ENCODE results near the gene ERBB4.
"Not testable (repeated sequence)": the region's sequence is repeated elsewhere in the genome, so short reads cannot be mapped to it uniquely, and the experiment has no call there.

ERBB4 gene

GRCh38 chr2:211617803-211618202 is 920.8 kb downstream of the ERBB4 start:
- no peak for TF ChIP-seq POLR2A (IDR thresholded peaks at IDR 0.05; ENCODE audit: low read depth, low read length)
- no peak for FAIRE-seq
- no peak for DNase-seq (ENCODE audit: insufficient read length, low spot score)

- no peak for TF ChIP-seq POLR2A (IDR thresholded peaks at IDR 0.05; ENCODE audit: low read depth, low read length)
- FAIRE-seq (peak; percentile 68), DNase-seq (ENCODE audit: insufficient read length, low spot score) (no peak)
Measured at GRCh38 chr2:211611621-211612020, 927.0 kb downstream of the ERBB4 start.

DNA sequence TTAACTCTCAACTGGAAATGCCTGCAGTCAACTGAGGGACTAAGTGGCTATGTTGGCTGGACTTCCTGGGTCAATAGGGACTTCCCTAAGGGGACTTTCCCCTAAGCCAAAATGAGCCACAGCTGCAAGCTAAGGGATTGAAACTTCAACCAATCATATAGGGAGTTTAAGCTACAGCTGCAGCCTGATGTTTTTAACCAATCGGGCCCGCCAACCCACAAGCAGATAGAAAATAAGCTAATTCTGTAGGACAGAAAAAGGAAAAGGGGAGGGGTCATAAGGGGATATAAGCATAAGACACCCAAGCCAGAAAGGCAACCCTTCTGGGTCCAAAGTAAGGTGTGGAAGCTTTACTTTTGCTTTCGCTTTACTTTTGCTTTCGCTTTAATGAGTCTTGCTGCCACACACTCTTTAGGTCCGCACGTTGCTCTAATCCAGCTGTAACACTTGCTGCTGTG is 927.5 kb downstream of the ERBB4 start:
- TF ChIP-seq POLR2A (IDR thresholded peaks at IDR 0.05; ENCODE audit: low read depth, low read length): no peak
- peak; percentile 2 for DNase-seq (ENCODE audit: insufficient read length, low spot score)
- FAIRE-seq: peak; percentile 97

DNA sequence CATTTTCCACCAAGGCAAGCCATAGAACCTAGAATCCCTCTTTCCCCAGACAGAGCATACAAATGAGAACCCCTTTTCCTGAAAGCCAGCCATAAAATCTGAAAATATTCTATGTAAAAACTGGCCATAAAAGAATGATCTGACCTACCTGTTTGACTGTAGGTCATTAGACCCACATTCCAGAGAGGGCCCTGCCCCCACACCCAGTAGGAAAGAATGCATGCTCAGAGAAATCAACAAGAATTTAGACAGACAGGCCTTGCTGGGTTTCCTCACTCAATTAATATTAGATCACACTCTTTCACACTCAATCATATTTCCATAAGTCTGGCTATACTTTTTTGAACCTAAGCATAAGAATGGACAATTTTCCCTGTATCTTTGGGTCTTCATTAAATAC is 929.5 kb downstream of the ERBB4 start:
- no peak for FAIRE-seq
- no peak for TF ChIP-seq POLR2A (IDR thresholded peaks at IDR 0.05; ENCODE audit: low read depth, low read length)
- DNase-seq (ENCODE audit: insufficient read length, low spot score): no peak

DNA sequence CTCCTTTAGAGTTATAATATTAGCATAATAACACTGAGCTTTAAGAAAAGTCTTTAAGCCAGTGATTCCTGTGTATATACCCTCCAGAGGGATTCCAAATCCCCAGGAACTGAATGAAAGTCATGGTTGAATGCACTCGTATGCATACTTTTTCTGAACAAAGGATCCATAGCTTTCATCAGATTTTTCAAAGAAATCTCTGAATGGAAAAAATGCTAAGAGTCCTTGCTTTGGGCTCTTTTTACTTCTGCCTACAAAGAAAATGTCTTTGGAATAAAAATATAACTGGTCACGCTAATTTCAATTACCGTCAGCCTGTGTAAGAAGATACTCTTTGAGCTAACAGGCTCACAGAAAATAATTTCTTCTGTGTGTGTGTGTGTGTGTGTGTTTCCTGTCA is 939.5 kb downstream of the ERBB4 start:
- no peak for FAIRE-seq
- TF ChIP-seq POLR2A (IDR thresholded peaks at IDR 0.05; ENCODE audit: low read depth, low read length): no peak
- DNase-seq (ENCODE audit: insufficient read length, low spot score): no peak

DNA sequence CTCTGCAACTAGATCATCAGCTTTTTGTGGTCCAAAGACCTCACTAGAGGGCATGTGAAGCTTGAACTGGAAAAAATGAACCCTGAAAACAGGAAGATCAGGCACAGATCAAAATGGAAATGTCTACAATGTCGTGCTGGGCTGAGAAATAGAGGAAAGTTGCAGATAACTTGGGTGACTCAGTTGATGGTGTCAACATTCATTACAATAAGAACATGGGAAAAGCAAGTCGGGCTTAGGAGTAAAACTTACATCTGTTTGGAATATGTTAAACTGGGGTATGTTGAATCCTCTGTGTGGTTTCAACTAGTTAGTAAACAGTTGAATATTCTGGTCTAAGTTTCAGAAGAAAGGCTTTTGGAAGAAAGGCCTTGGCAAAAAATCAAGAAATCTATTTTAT is 940.4 kb downstream of the ERBB4 start:
- no peak for TF ChIP-seq POLR2A (IDR thresholded peaks at IDR 0.05; ENCODE audit: low read depth, low read length)
- no peak for FAIRE-seq
- DNase-seq (ENCODE audit: insufficient read length, low spot score): no peak

- not testable (repeated sequence) for DNase-seq (ENCODE audit: insufficient read length, low spot score); FAIRE-seq
Measured at GRCh38 chr2:211592006-211592405, 946.6 kb downstream of the ERBB4 start.

GRCh38 chr2:211591426-211591825 is 947.2 kb downstream of the ERBB4 start:
- DNase-seq (ENCODE audit: insufficient read length, low spot score): no peak
- no peak for FAIRE-seq
- TF ChIP-seq POLR2A (IDR thresholded peaks at IDR 0.05; ENCODE audit: low read depth, low read length): no peak

DNA sequence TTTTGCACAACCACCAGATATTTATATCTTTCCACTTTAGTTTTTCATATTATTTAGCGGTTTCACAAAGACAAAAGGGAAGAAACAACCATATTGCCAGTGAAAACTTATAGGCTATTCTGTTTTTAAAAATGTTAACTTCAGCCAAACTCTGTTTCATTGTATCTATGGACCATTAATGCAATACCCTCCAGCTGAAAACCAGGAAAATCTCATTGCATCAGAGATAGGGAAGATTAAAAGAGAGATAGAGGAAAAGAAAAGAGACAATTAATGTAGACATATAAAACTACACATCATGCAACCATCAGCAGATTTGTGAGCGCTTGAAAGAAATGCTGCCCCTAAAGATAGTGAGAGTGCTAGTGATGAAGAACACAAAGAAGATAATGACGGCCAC is 970.2 kb downstream of the ERBB4 start:
- no peak for DNase-seq (ENCODE audit: insufficient read length, low spot score)
- TF ChIP-seq POLR2A (IDR thresholded peaks at IDR 0.05; ENCODE audit: low read depth, low read length): no peak
- no peak for FAIRE-seq

DNA sequence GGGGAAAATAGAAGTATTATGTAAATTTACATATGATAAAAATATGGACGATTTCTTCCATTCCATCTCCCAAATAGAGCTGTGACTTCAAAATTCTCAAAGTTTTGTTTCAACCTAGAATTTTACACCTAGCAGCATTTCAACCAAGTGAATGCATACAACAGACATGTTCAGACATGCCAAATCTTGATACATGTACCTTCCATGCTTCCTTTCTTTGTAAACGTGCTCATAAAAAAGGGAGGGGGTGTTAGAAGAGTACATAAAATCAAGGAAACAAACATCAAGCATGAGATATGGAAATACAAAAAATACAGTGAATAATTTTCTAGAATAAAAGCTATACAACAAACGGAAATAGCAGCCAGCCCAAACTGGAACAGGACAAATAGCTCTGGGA is 974.2 kb downstream of the ERBB4 start:
- TF ChIP-seq POLR2A (IDR thresholded peaks at IDR 0.05; ENCODE audit: low read depth, low read length): no peak
- FAIRE-seq (no peak), DNase-seq (ENCODE audit: insufficient read length, low spot score) (no peak)

DNA sequence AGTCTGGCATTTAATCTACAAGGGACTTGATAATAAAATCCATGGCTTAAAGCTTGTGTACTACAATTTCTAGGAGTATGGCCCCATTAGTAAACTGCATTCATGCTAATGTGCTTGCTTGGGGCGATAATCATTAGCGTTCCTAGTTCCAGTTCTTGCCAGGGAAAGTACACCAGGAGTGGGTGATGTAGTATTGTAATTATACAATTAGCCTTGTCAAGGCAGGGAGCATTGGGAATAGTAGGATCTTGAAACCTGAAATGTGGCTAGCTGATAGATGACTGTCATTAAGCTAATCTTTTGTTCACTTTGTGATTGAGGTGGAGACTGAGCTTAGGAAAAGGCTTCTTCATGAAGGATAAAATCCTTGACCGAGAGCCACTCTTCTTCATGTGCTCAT is 993.0 kb downstream of the ERBB4 start:
- DNase-seq (ENCODE audit: insufficient read length, low spot score) (no peak), FAIRE-seq (no peak)
- TF ChIP-seq POLR2A (IDR thresholded peaks at IDR 0.05; ENCODE audit: low read depth, low read length): no peak

GRCh38 chr2:211534632-211535031 is 1004.0 kb downstream of the ERBB4 start:
- no peak for FAIRE-seq
- no peak for DNase-seq (ENCODE audit: insufficient read length, low spot score)
- no peak for TF ChIP-seq POLR2A (IDR thresholded peaks at IDR 0.05; ENCODE audit: low read depth, low read length)

DNA sequence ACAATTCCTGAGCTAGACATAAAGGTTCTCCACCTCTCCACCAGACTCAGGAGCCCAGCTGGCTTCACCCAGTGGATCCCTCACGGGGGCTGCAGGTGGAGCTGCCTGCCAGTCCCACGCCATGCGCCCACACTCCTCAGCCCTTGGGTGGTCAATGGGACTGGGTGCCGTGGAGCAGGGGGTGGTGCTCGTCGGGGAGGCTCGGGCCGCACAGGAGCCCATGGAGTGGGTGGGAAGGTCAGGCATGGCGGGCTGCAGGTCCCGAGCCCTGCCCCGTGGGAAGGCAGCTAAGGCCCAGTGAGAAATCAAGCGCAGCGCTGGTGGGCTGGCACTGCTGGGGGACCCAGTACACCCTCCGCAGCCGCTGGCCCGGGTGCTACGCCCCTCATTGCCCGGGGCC is 1014.4 kb downstream of the ERBB4 start:
- DNase-seq (ENCODE audit: insufficient read length, low spot score); FAIRE-seq: not testable (repeated sequence)

GRCh38 chr2:211516537-211516936 is 1022.1 kb downstream of the ERBB4 start:
- DNase-seq (ENCODE audit: insufficient read length, low spot score) (no peak), FAIRE-seq (no peak)
- no peak for TF ChIP-seq POLR2A (IDR thresholded peaks at IDR 0.05; ENCODE audit: low read depth, low read length)

DNA sequence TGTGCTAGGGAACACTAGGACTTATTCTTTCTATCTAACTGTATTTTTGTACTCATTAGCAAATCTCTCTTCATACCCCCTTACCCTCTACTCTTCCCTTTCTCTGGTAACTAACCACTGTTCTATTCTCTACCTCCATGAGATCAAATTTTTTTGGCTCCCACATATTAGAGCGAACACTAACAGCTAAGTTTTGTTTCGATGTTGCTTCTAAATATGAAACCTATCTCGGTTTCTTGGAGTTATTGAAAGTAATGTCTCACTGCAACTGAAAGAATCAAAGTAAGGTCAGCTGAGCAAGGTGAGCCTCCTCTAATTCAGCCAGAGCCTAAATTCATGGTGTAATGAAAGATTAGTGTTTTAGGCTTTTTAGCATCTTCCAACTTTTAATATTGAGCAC is 1024.6 kb downstream of the ERBB4 start:
- no peak for DNase-seq (ENCODE audit: insufficient read length, low spot score)
- no peak for TF ChIP-seq POLR2A (IDR thresholded peaks at IDR 0.05; ENCODE audit: low read depth, low read length)
- no peak for FAIRE-seq

DNA sequence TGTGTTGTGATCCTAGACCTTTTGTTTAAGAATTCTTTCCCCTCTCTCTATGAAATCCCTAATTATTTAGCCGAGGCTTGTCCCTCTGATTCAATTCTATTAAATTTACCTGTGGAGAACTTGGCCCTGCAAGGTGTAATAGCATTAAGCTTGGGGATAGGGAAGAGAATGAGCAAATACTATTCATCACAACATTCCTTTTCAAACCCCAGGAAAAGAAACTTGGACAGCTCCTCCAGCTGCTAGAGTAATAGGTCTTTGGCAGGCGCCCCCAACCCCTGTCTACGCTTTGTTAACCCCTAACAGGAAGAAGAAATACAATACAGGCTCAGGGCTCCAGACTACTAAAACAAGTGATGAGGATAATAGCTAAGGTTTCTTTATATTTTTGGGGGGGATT is 1025.2 kb downstream of the ERBB4 start:
- FAIRE-seq (no peak), DNase-seq (ENCODE audit: insufficient read length, low spot score) (no peak)
- TF ChIP-seq POLR2A (IDR thresholded peaks at IDR 0.05; ENCODE audit: low read depth, low read length): no peak

Data from H54 (cell line).